Measurements from ENCODE around the gene RGS18.
"Not testable (repeated sequence)": the region's sequence is repeated elsewhere in the genome, so short reads cannot be mapped to it uniquely, and the experiment has no call there.

Gene RGS18

DNA sequence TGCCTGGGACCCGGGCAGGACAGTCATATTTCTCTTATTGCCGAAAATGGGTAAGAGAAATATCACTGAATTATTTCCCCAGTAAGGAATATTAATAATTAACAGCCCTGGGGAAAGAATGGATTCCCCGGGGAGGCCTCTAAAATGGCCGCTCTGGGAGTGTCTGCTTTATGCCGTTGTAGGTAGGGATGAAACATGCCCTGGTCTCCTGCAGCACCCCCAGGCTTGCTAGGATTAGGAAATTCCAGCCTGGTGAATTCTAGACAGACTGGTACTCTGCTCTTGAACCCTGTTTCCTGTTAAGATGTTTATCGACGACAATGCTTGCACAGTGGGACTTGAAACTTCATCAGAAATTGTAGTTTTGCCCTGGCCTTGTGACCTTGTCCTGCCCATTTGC, 6.7 kb downstream of the RGS18 start:
- not testable (repeated sequence) for DNase-seq (ENCODE audit: low read depth in 2 of 2, low spot score in 1 of 2)

DNA sequence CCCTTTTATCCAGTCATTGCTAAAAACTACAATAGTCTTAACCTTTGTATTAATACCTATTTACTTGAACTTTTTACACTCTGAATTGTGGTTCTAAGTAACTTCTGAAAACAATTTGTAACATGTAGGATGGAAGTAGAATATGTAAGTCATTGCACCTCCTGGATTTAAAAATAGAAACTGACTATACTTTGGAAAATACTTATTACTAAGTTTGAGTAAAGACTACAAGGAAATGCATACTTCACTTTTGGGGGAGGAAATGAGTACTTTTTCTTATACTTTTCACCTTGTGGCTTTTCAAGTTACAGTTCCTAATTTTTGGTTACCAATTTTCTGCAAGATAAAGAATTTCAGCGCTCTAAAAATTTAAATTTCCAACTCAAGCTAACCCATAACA, 8.7 kb downstream of the RGS18 start:
- no peak for DNase-seq (ENCODE audit: low read depth in 2 of 2, low spot score in 1 of 2)

DNA sequence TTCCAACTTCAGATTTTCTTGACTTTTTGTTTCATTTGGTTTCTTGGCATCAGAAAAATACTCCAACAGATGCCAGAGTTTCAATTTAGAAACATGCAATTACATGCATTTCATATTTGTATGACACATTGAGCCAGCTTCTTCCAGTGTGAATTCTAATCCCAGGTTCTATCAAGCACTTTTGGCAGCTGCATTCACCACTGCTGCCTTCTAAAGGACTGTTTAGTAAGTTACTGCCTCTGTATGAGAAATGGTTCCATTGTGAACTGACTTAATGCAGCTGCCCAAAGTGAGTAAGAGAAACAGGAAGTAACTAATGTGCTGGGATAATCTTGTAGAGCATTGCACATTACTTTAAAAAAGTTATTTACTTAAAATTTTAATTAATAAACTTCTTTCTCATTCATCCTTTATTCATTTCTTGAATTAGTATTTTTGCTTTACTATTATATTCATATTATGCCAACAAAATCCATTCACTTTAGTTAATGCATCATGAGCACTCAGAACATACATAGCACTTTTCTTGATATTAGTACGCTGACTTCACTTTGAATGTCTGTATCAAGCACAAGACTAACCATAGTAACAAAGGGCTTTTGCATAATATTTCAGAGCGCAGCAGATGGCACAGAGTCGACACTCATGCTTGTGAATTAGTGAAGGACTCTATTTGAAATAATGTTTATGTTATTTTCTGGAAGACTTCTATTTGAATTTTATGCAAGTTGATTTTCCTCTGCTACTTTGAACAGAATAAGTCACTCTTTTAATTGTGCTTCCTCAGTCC, 9.8 kb downstream of the RGS18 start:
- no peak for DNase-seq (ENCODE audit: low read depth in 2 of 2, low spot score in 1 of 2)

- DNase-seq (ENCODE audit: low read depth in 2 of 2, low spot score in 1 of 2) = no peak
Observed at GRCh38 chr1:192168964-192169363, 10.7 kb downstream of the RGS18 start.

GRCh38 chr1:192170196-192170984, 12.1 kb downstream of the RGS18 start:
- DNase-seq (ENCODE audit: low read depth in 2 of 2, low spot score in 1 of 2) = no peak

GRCh38 chr1:192171123-192171522, 12.9 kb downstream of the RGS18 start:
- DNase-seq (ENCODE audit: low read depth in 2 of 2, low spot score in 1 of 2) = no peak

DNA sequence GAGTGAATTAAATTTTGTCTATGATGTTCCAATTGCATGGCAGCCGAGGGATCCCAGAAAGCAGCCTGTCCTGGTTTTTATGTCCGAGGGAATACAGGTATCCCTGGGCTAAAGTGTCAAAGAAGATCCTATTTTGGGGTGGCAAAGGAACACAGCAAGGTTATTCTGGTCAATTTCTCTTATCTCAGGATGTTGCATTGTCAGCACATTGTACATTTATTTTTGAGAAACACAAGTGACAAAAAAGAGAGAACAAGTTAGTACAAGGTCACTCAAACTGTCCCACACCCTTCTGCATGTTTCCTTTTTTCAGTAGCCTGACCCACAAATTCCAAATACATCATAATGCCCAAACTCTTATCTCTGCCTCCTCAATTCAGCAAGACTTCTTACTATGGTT, 17.7 kb downstream of the RGS18 start:
- DNase-seq (ENCODE audit: low read depth in 2 of 2, low spot score in 1 of 2) = no peak

DNA sequence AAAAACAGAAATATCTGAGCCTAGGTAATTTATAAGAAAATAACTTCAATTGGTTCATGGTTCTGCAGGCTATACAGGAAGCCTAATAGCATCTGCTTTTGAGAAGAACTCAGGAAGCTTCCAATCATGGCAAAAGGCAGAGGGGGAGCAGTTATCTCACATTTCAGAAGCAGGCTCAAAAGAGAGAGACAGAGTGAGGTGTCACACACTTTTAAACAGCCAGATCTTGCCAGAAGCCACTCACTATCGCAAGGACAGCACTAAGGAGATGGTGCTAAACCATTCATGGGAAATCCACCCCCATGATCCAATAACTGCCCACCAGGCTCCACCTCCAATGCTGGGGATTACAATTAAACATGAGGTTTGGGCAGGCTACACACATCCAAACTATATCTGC, 25.5 kb downstream of the RGS18 start:
- no peak for DNase-seq (ENCODE audit: low read depth in 2 of 2, low spot score in 1 of 2)

DNA sequence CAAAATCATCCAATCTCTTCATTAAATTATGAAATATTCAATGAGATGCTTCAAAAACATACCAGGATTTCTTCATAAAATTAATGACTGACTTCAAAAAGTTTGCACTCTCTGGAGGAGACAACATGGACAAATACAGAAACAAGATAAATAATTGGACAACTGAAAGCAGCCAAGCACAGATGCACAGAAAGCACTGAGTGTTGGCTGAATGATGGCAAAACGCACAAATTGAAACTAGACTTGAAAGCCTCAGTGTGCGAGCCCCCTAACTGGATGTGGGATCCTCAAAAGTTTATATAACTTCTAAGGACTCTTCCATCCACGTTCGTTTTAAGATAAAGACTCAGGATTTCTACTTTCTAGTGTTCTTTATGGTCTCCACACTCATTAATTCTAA, 27.9 kb downstream of the RGS18 start:
- DNase-seq (ENCODE audit: low read depth in 2 of 2, low spot score in 1 of 2) = no peak

- no peak for DNase-seq (ENCODE audit: low read depth in 2 of 2, low spot score in 1 of 2)
Observed at GRCh38 chr1:192190066-192190465, 31.8 kb downstream of the RGS18 start.

- no peak for DNase-seq (ENCODE audit: low read depth in 2 of 2, low spot score in 1 of 2)
Observed at GRCh38 chr1:192201303-192201702, 43.0 kb downstream of the RGS18 start.

DNA sequence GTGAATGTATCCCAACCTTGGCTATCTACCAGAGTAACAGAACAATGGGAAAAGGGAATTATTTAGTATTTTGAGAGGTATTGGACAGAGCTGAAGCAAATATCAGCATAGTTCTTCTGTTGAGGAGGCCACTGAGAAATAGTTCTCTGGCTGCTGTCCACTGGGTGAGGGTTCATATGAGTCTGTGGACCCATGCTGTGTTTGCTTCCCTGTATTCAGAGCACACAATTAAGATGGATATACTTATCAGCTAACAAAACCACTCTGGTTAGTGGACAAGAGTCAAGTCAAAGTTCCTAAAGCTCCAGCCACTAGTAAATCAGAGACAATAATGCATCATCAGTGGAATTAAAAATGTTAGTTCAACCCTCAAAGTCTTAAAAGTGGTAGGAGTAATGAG, 66.1 kb downstream of the RGS18 start:
- no peak for DNase-seq (ENCODE audit: low read depth in 2 of 2, low spot score in 1 of 2)

DNA sequence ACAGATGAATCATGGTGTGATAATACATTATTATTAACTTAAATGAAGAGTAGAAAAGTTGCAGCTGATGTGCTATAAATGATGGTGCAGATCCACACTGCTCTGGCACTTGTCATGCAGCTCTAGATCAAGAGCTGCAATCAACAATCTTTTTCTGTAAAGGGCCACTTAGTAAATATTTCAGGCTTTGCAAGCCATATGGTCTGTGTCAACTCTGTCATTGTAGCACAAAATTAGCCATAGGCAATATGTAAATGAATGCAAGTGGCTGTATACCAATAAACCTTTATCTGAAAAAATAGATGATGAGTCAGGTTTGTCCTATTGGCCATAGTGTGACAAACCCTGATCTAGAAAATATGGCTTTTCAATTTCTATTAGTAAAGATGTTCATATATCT, 66.6 kb downstream of the RGS18 start:
- no peak for DNase-seq (ENCODE audit: low read depth in 2 of 2, low spot score in 1 of 2)

DNA sequence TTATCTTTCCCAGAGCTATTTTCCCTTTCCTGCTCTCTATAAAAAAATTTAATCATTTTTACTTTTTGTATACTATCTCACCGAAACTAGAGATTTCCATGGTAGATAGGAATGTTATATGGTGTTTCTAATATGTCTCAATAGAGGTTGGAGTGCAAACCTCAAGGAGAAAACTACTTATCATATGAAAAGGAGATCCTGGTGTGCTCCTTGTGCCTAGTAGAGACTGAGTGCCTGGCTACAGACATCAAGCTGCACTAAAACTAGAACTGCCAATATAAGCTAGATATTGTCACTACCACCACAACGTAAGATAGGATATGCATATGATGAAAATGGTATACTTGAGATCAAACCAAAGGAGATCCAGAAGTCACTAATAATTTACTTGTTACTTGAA, 67.0 kb downstream of the RGS18 start:
- no peak for DNase-seq (ENCODE audit: low read depth in 2 of 2, low spot score in 1 of 2)

GRCh38 chr1:192225703-192226102, 67.4 kb downstream of the RGS18 start:
- DNase-seq (ENCODE audit: low read depth in 2 of 2, low spot score in 1 of 2) = no peak

DNA sequence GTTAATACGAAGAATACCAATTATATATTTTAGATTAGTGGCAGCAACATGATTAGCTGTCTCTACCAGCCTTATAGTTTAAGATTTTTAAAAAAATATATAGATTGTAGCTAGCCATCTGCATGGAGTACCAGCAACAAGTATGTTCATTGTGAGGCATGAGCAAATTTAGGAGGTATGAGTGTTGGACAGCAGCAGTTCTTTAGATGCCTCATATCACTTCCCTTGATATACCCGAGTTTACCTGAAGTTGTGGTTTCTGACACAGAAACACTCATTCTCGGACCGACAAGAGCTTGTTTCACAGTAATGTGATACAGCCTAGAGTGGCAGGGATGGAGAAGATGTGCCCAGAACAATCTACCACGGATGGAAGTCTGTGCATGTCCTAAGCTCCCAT, 69.1 kb downstream of the RGS18 start:
- no peak for DNase-seq (ENCODE audit: low read depth in 2 of 2, low spot score in 1 of 2)

DNA sequence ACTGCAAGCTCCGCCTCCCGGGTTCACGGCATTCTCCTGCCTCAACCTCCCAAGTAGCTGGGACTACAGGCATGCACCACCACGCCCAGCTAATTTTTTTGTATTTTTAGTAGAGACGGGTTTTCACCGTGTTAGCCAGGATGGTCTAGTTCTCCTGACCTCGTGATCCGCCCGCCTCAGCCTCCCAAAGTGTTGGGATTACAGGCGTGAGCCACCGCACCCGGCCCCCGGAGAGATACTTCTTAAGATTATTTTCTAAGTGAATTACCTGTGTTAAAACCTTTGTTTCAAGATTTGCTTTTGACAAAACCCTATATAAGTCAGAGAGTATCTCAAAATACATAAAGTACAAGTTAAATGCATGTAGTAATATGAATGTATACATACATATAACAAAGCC, 69.7 kb downstream of the RGS18 start:
- not testable (repeated sequence) for DNase-seq (ENCODE audit: low read depth in 2 of 2, low spot score in 1 of 2)

GRCh38 chr1:192232817-192233417, 74.7 kb downstream of the RGS18 start:
- no peak for DNase-seq (ENCODE audit: low read depth in 2 of 2, low spot score in 1 of 2)

DNA sequence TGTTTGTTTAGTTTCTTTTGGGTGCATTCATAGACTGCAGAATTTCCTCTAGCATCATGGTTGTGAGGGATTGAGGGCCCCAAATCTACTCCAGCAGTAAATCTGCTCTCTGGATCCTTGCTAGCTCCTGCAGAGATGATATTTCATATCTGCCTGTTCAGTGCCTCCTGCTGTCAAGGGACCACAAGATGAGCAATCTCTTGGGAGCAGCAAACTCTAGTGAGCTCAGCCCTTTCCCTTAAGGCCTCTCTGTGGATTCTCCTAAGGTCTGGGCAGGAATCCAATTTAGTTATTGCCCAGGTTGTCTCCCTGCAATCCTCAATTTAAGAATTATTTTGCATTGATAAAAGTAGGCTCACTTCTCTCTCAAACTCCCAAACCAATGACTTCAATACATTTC, 76.9 kb downstream of the RGS18 start:
- no peak for DNase-seq (ENCODE audit: low read depth in 2 of 2, low spot score in 1 of 2)
